IMR-90 (cell line): Measurements from ENCODE around the gene GMEB1. TPM values are rescaled to one million over a fixed set of nuclear protein-coding genes. Genes with fewer than 3 reads are reported as not detected.

Source experiments
- ATAC-seq: fragments of 200-7000 bp; cut with Tn5 transposase; 2 replicates; pipeline ENCODE4 v1.9.1; 2020; ENCODE audit warnings: low read depth, mild to moderate bottlenecking, moderate library complexity
- BruUV-seq: library from RNA; stranded (reverse); fragments of 400-500 nt; replicated peaks from 2 replicates; lab custom pipeline; 2021; lab: Mats Ljungman, UMichigan
- CTCF ChIA-PET: fragments of 300-600 bp; formaldehyde crosslinking; extraction: SDS; loops from one replicate; lab custom pipeline; 2021; ENCODE audit warnings: antibody characterized with exemption; lab: Yijun Ruan, JAX
- POLR2A ChIA-PET: fragments of 300-600 bp; sonication (Branson Sonifier 250); formaldehyde crosslinking; loops from one replicate; lab custom pipeline; 2022; ENCODE audit warnings: antibody characterized with exemption; ENCODE audit not compliant: unreplicated experiment; lab: Charles Lee
- DNase-seq: peaks from one replicate; pipeline ENCODE4 v3.0.0; 2013
- H2AFZ ChIP-seq: replicated peaks from 2 replicates; pipeline ENCODE3; 2013; ENCODE audit warnings: low read length, mild to moderate bottlenecking; ENCODE audit not compliant: poor library complexity
- H2AK5ac ChIP-seq: 2 replicates; pipeline ENCODE4 v1.6.1; 2013; ENCODE audit warnings: low read depth, low read length, inconsistent platforms
- H2AK9ac ChIP-seq: replicated peaks from 2 replicates; pipeline ENCODE3; 2013; ENCODE audit warnings: mild to moderate bottlenecking, low read depth, low read length, moderate library complexity; ENCODE audit not compliant: poor library complexity
- H2BK120ac ChIP-seq: 2 replicates; pipeline ENCODE4 v1.6.1; 2013; ENCODE audit warnings: low read depth, low read length, inconsistent platforms
- H2BK15ac ChIP-seq: 3 replicates; pipeline ENCODE4 v1.6.1; 2013; ENCODE audit warnings: low read depth, low read length, inconsistent platforms
- H2BK20ac ChIP-seq: 2 replicates; pipeline ENCODE4 v1.6.1; 2013; ENCODE audit warnings: low read depth, mild to moderate bottlenecking, inconsistent platforms, low read length, moderate library complexity
- H2BK5ac ChIP-seq: 2 replicates; pipeline ENCODE4 v1.6.1; 2013; ENCODE audit warnings: mild to moderate bottlenecking, low read depth, low read length, inconsistent platforms; ENCODE audit not compliant: poor library complexity, severe bottlenecking
- H3K14ac ChIP-seq: replicated peaks from 2 replicates; pipeline ENCODE4 v1.6.1; 2013; ENCODE audit warnings: low read depth, low read length, inconsistent platforms
- H3K18ac ChIP-seq: 2 replicates; pipeline ENCODE4 v1.6.1; 2013; ENCODE audit warnings: low read depth, low read length, control low read depth
- H3K23ac ChIP-seq: 2 replicates; pipeline ENCODE4 v1.6.1; 2013; ENCODE audit warnings: low read depth, low read length, inconsistent platforms
- H3K27ac ChIP-seq: 2 replicates; pipeline ENCODE4 v1.5.1; 2013; ENCODE audit warnings: mild to moderate bottlenecking, control low read depth, low read length; ENCODE audit not compliant: insufficient read depth
- H3K27me3 ChIP-seq: 2 replicates; pipeline ENCODE4 v1.6.1; 2013; ENCODE audit warnings: low read length; ENCODE audit not compliant: control insufficient read depth, insufficient read depth
- H3K36me3 ChIP-seq: 2 replicates; pipeline ENCODE4 v1.6.1; 2013; ENCODE audit warnings: low read length, mixed read lengths; ENCODE audit not compliant: control insufficient read depth, insufficient read depth
- H3K4ac ChIP-seq: 2 replicates; pipeline ENCODE4 v1.6.1; 2013; ENCODE audit warnings: low read depth, low read length, inconsistent platforms
- H3K4me1 ChIP-seq: 2 replicates; pipeline ENCODE4 v1.6.1; 2013; ENCODE audit warnings: low read length, mixed read lengths; ENCODE audit not compliant: control insufficient read depth, insufficient read depth
- H3K4me2 ChIP-seq: 2 replicates; pipeline ENCODE4 v1.6.1; 2013; ENCODE audit warnings: low read depth, mild to moderate bottlenecking, control low read depth, low read length, moderate library complexity
- H3K4me3 ChIP-seq: 2 replicates; pipeline ENCODE4 v1.5.1; 2013; ENCODE audit warnings: low read depth, mild to moderate bottlenecking, control low read depth, low read length, moderate library complexity; ENCODE audit not compliant: insufficient read depth
- H3K56ac ChIP-seq: 2 replicates; pipeline ENCODE4 v1.6.1; 2013; ENCODE audit warnings: low read length, inconsistent platforms; ENCODE audit not compliant: insufficient read depth; ENCODE audit errors: extremely low read depth
- H3K79me1 ChIP-seq, 2 experiments: 2 replicates each; pipeline ENCODE4 v1.6.1; 2013; ENCODE audit warnings: low read length in 2 of 2, inconsistent platforms in 1 of 2, low read depth in 1 of 2
- H3K9ac ChIP-seq: 2 replicates; pipeline ENCODE4 v1.6.1; 2013; ENCODE audit warnings: low read depth, low read length, control low read depth
- H3K9me1 ChIP-seq: 2 replicates; pipeline ENCODE4 v1.6.1; 2013; ENCODE audit warnings: low read length, inconsistent platforms; ENCODE audit not compliant: insufficient read depth
- H3K9me3 ChIP-seq: 2 replicates; pipeline ENCODE4 v1.6.1; 2013; ENCODE audit warnings: low read length; ENCODE audit not compliant: control insufficient read depth, insufficient read depth
- H4K20me1 ChIP-seq: 2 replicates; pipeline ENCODE4 v1.6.1; 2013; ENCODE audit warnings: low read length, inconsistent platforms; ENCODE audit not compliant: insufficient read depth
- H4K5ac ChIP-seq: 2 replicates; pipeline ENCODE4 v1.6.1; 2013; ENCODE audit warnings: mild to moderate bottlenecking, low read depth, low read length, control low read depth
- H4K8ac ChIP-seq, 2 experiments: 2 replicates each; pipeline ENCODE4 v1.6.1; 2013; ENCODE audit warnings: low read depth in 2 of 2, low read length in 2 of 2, control low read depth in 1 of 2, inconsistent platforms in 1 of 2
- H4K91ac ChIP-seq: 2 replicates; pipeline ENCODE4 v1.6.1; 2013; ENCODE audit warnings: low read depth, low read length, inconsistent platforms; ENCODE audit not compliant: insufficient read depth
- BHLHE40 ChIP-seq: fragments of 150-350 bp; IDR thresholded peaks from 2 replicates; pipeline ENCODE4 v1.6.1; 2016; ENCODE audit warnings: mild to moderate bottlenecking, low read depth, low read length
- CTCF ChIP-seq: conservative IDR thresholded peaks from 2 replicates; pipeline ENCODE4 v1.5.1; 2012; ENCODE audit warnings: mild to moderate bottlenecking, low read depth, low read length, improper control_type of control experiment
- ELK1 ChIP-seq: fragments of 150-350 bp; IDR thresholded peaks from 2 replicates; pipeline ENCODE4 v1.6.1; 2016; ENCODE audit warnings: low read depth, mild to moderate bottlenecking, low read length, moderate library complexity, borderline replicate concordance
- MAFK ChIP-seq: IDR thresholded peaks from 2 replicates; pipeline ENCODE4 v1.6.1; 2012; ENCODE audit warnings: low read depth, low read length, improper control_type of control experiment
- NFE2L2 ChIP-seq: fragments of 150-350 bp; IDR thresholded peaks from 2 replicates; pipeline ENCODE4 v1.6.1; 2016; ENCODE audit warnings: low read depth, mild to moderate bottlenecking, low read length
- POLR2A ChIP-seq: IDR thresholded peaks from 2 replicates; pipeline ENCODE4 v1.6.1; 2012; ENCODE audit warnings: mild to moderate bottlenecking, low read depth, low read length
- SMC3 ChIP-seq: fragments of 150-350 bp; IDR thresholded peaks from 2 replicates; pipeline ENCODE4 v1.6.1; 2016; ENCODE audit warnings: low read depth, mild to moderate bottlenecking, antibody characterized with exemption, low read length, moderate library complexity
- USF2 ChIP-seq: fragments of 150-350 bp; IDR thresholded peaks from 2 replicates; pipeline ENCODE4 v1.6.1; 2017; ENCODE audit warnings: mild to moderate bottlenecking, antibody characterized with exemption, low read length, low read depth
- WGBS, 2 experiments: methylation state at CpG; one replicate each; pipeline versions ENCODE4 v1.1.5 to v1.1.7; 2013; ENCODE audit warnings: missing lambda C conversion rate in 2 of 2; ENCODE audit not compliant: insufficient read length in 1 of 2; ENCODE audit errors: extremely low coverage in 2 of 2; 5-methylcytosine and 5-hydroxymethylcytosine counted together
- dilution Hi-C: fragments of 300-500 bp; cut with HindIII; formaldehyde crosslinking; loops from one replicate; pipeline ENCODE4 v1.14.3; 2018; ENCODE audit warnings: low sequenced_read_pairs; ENCODE audit not compliant: unreplicated experiment
- in situ Hi-C: fragments of 300-500 bp; cut with MboI; formaldehyde crosslinking; loops from 3 replicates; pipeline ENCODE4 v1.14.3; 2019; ENCODE audit warnings: low sequenced_read_pairs, inconsistent platforms, mixed read lengths
- intact Hi-C: fragments of 100-400 bp; cut with micrococcal nuclease; formaldehyde crosslinking; loops from 2 replicates; pipeline ENCODE4 v1.10.0; 2022
- polyA plus RNA-seq, 3 experiments: library from polyadenylated mRNA; depleted of rRNA; stranded (reverse); fragments of >200 nt; gene quantifications; 2 replicates each; pipeline ENCODE4 v1.2.3, GENCODE V29; 2012; ENCODE audit warnings: low replicate concordance in 1 of 3
- total RNA-seq: library from RNA; depleted of rRNA; stranded (reverse); fragments of >200 nt; gene quantifications from 2 replicates; pipeline ENCODE4 v1.2.3, GENCODE V29; 2012

The GMEB1 gene
- total and polyA plus RNA-seq, 2 of the 4 experiments (the other 2 are of a cell fraction), result 7.1 to 7.9 TPM

- WGBS, 2 experiments, result 0% methylated on average over 24 of the region's 26 CpGs; no CpG with 5 or more reads in 1 of the 2 experiments
- Histone ChIP-seq H3K56ac (peak overlapping the region; percentile 88), H4K5ac (peak overlapping the region; percentile 83), H3K27ac (peak overlapping the region; percentile 94), H2BK120ac (peak overlapping the region; percentile 82; the same call in 1 of the 2 replicates), H4K8ac (peak overlapping the region; percentile 95 to 96), H2AK9ac (peak overlapping the region; percentile 82), H2AFZ (peak overlapping the region; percentile 96), H4K91ac (peak overlapping the region; percentile 94), H3K4me2 (peak overlapping the region; percentile 73), H3K9ac (peak overlapping the region; percentile 97), H2BK5ac (peak overlapping the region; percentile 85), H3K9me1 (peaks cover 5% of the 10 kb centered on the region; the same call in 1 of the 2 replicates), H3K23ac (peak overlapping the region; percentile 99), H3K4me3 (peak overlapping the region; percentile 77), H3K4me1 (peaks cover 1% of the 10 kb centered on the region), H3K4ac (peak overlapping the region; percentile 97), H3K36me3 (no peaks in the 10 kb centered on the region), H2BK20ac (no peak overlapping the region), H4K20me1 (no peaks in the 10 kb centered on the region), H2BK15ac (peak overlapping the region; percentile 46; the same call in 1 of the 3 replicates), H3K79me1 (peaks cover 18 to 42% of the 10 kb centered on the region in 2 experiments), H2AK5ac (peak overlapping the region; percentile 69), H3K27me3 (no peaks in the 10 kb centered on the region), H3K18ac (peak overlapping the region; percentile 76; the same call in 1 of the 2 replicates), H3K14ac (peak overlapping the region; percentile 100), H3K9me3 (no peaks in the 10 kb centered on the region)
- ChIA-PET CTCF (no interaction called here), POLR2A (interaction anchor here (0.9 kb wide), 1 partner anchor 13 kb away, joined by 3 read pairs; no protein-coding TSS in a partner anchor)
- TF ChIP-seq NFE2L2 (no peak), USF2 (no peak), ELK1 (no peak), BHLHE40 (no peak), SMC3 (no peak), MAFK (no peak), CTCF (no peak), POLR2A (no peak)
- intact Hi-C loops, result loop anchor here (10.0 kb wide), 2 partner anchors 393 to 553 kb away; no protein-coding TSS in a partner anchor
- peak; percentile 6 for DNase-seq
- ATAC-seq, result peak; percentile 42
- BruUV-seq, result no TSS peak
- dilution Hi-C loops, result no loop called here
- in situ Hi-C loops, result no loop called here
Observed at GRCh38 chr1:28642056-28642846, 26.3 kb upstream of the GMEB1 start.
